Smooth muscle cell (in vitro differentiated cells): ENCODE data around the gene PDE1C. TPM values are rescaled to one million over a fixed set of nuclear protein-coding genes. Genes with fewer than 3 reads are reported as not detected.

Experiments
- DNase-seq: peaks from one replicate; lab custom pipeline; 2025; ENCODE audit not compliant: unreplicated experiment; lab: John Stamatoyannopoulos, UW
- H2AFZ ChIP-seq: fragments of 200-600 bp; sonication (generic); 2 replicates; pipeline ENCODE4 v1.6.0; 2016; ENCODE audit warnings: antibody characterized with exemption, low read depth, mild to moderate bottlenecking
- H3F3A ChIP-seq: fragments of 200-600 bp; sonication (generic); 2 replicates; pipeline ENCODE4 v1.6.0; 2017; ENCODE audit warnings: antibody characterized with exemption, low read depth
- H3K27ac ChIP-seq: fragments of 200-600 bp; sonication (generic); 2 replicates; pipeline ENCODE4 v1.5.1; 2016; ENCODE audit warnings: low read depth, mild to moderate bottlenecking
- H3K27me3 ChIP-seq: fragments of 200-600 bp; sonication (generic); 2 replicates; pipeline ENCODE4 v1.6.1; 2016; ENCODE audit warnings: low read depth, mild to moderate bottlenecking
- H3K36me3 ChIP-seq: fragments of 200-600 bp; sonication (generic); 2 replicates; pipeline ENCODE4 v1.5.1; 2016; ENCODE audit warnings: low read depth
- H3K4me1 ChIP-seq: fragments of 200-600 bp; sonication (generic); 2 replicates; pipeline ENCODE4 v1.5.1; 2016; ENCODE audit warnings: low read depth
- H3K4me2 ChIP-seq: fragments of 200-600 bp; sonication (generic); 2 replicates; pipeline ENCODE4 v1.6.0; 2016; ENCODE audit warnings: mild to moderate bottlenecking
- H3K4me3 ChIP-seq: fragments of 200-600 bp; sonication (generic); 2 replicates; pipeline ENCODE4 v1.5.1; 2016; ENCODE audit warnings: mild to moderate bottlenecking
- H3K79me2 ChIP-seq: fragments of 200-600 bp; sonication (generic); 2 replicates; pipeline ENCODE4 v1.6.0; 2016; ENCODE audit warnings: low read depth, mild to moderate bottlenecking
- H3K9ac ChIP-seq: fragments of 200-600 bp; sonication (generic); 2 replicates; pipeline ENCODE4 v1.6.0; 2016; ENCODE audit warnings: low read depth
- H3K9me3 ChIP-seq: fragments of 200-600 bp; sonication (generic); replicated peaks from 2 replicates; pipeline ENCODE4 v1.5.1; 2016; ENCODE audit warnings: low read depth
- H4K20me1 ChIP-seq: fragments of 200-600 bp; sonication (generic); 2 replicates; pipeline ENCODE4 v1.6.0; 2016; ENCODE audit warnings: low read depth
- CTCF ChIP-seq: fragments of 200-600 bp; sonication (generic); IDR thresholded peaks from 2 replicates; pipeline ENCODE4 v1.5.1; 2017; ENCODE audit warnings: borderline replicate concordance, mild to moderate bottlenecking, antibody characterized with exemption; ENCODE audit not compliant: insufficient read depth, poor library complexity, severe bottlenecking
- WGBS: methylation state at CpG from one replicate; pipeline ENCODE4 v1.1.7; 2016; ENCODE audit warnings: low lambda C conversion rate; 5-methylcytosine and 5-hydroxymethylcytosine counted together
- polyA plus RNA-seq: library from polyadenylated mRNA; unstranded; fragments of >200 nt; fragmentation: Nextera tagmentation; extraction: Ambion mirVana; gene quantifications from 2 replicates; pipeline ENCODE4 v1.2.1, GENCODE V29; 2016
- total RNA-seq: library from RNA; depleted of rRNA; stranded (reverse); fragments of >200 nt; gene quantifications from 2 replicates; pipeline ENCODE4 v1.2.3, GENCODE V29; 2014

PDE1C gene
- total and polyA plus RNA-seq, 2 experiments from 2014 or later: 1.2 to 6.9 TPM

GRCh38 chr7:31882187-31882586, 188.0 kb downstream of the PDE1C start:
- 60% methylated on average over 4 of the region's 4 CpGs for WGBS
- no peak overlapping the region for H3K27ac ChIP-seq
- H3K9me3 ChIP-seq: no peaks in the 10 kb centered on the region
- H3F3A ChIP-seq: no peaks in the 10 kb centered on the region
- no peak overlapping the region for H3K9ac ChIP-seq
- H3K36me3 ChIP-seq: no peaks in the 10 kb centered on the region
- no peak for DNase-seq
- TF ChIP-seq CTCF: no peak
- H2AFZ ChIP-seq: no peak overlapping the region
- no peaks in the 10 kb centered on the region for H4K20me1 ChIP-seq
- no peak overlapping the region for H3K4me3 ChIP-seq
- H3K4me2 ChIP-seq: no peak overlapping the region
- no peaks in the 10 kb centered on the region for H3K4me1 ChIP-seq
- no peaks in the 10 kb centered on the region for H3K27me3 ChIP-seq
- H3K79me2 ChIP-seq: no peaks in the 10 kb centered on the region

- no peaks in the 10 kb centered on the region for H3K4me1 ChIP-seq
- no peak overlapping the region for H2AFZ ChIP-seq
- no peaks in the 10 kb centered on the region for H3K27me3 ChIP-seq
- no peaks in the 10 kb centered on the region for H3K9me3 ChIP-seq
- no peak for DNase-seq
- 87% methylated on average over 9 of the region's 9 CpGs for WGBS
- no peak for TF ChIP-seq CTCF
- no peak overlapping the region for H3K4me2 ChIP-seq
- no peak overlapping the region for H3K4me3 ChIP-seq
- no peaks in the 10 kb centered on the region for H4K20me1 ChIP-seq
- no peaks in the 10 kb centered on the region for H3F3A ChIP-seq
- H3K79me2 ChIP-seq: no peaks in the 10 kb centered on the region
- no peak overlapping the region for H3K9ac ChIP-seq
- H3K27ac ChIP-seq: no peak overlapping the region
- H3K36me3 ChIP-seq: no peaks in the 10 kb centered on the region
Observed at GRCh38 chr7:31878875-31879274, 191.3 kb downstream of the PDE1C start.

GRCh38 chr7:31875424-31875823, 194.8 kb downstream of the PDE1C start:
- Histone ChIP-seq H2AFZ (no peak overlapping the region), H3K4me2 (no peak overlapping the region), H3K4me3 (no peak overlapping the region), H3K36me3 (no peaks in the 10 kb centered on the region), H3K27me3 (no peaks in the 10 kb centered on the region), H3K9me3 (no peaks in the 10 kb centered on the region), H4K20me1 (no peaks in the 10 kb centered on the region), H3F3A (no peaks in the 10 kb centered on the region), H3K4me1 (no peaks in the 10 kb centered on the region), H3K79me2 (no peaks in the 10 kb centered on the region), H3K9ac (no peak overlapping the region), H3K27ac (no peak overlapping the region)
- TF ChIP-seq CTCF: no peak
- 79% methylated on average over 2 of the region's 2 CpGs for WGBS
- no peak for DNase-seq

GRCh38 chr7:31874631-31875386, 195.4 kb downstream of the PDE1C start:
- no peaks in the 10 kb centered on the region for H3K27me3 ChIP-seq
- H2AFZ ChIP-seq: no peak overlapping the region
- no peaks in the 10 kb centered on the region for H3K9me3 ChIP-seq
- no peak overlapping the region for H3K27ac ChIP-seq
- no peaks in the 10 kb centered on the region for H3F3A ChIP-seq
- H3K36me3 ChIP-seq: no peaks in the 10 kb centered on the region
- H3K9ac ChIP-seq: no peak overlapping the region
- no peak overlapping the region for H3K4me2 ChIP-seq
- DNase-seq: no peak
- H3K4me3 ChIP-seq: no peak overlapping the region
- no peaks in the 10 kb centered on the region for H4K20me1 ChIP-seq
- no peaks in the 10 kb centered on the region for H3K79me2 ChIP-seq
- no peak for TF ChIP-seq CTCF
- H3K4me1 ChIP-seq: no peaks in the 10 kb centered on the region
- 92% methylated on average over 4 of the region's 4 CpGs for WGBS
